Keratinocyte (primary cell): ENCODE results near the gene AGFG1. TPM values are rescaled to one million over a fixed set of nuclear protein-coding genes. Genes with fewer than 3 reads are reported as not detected.

Experiments used
- DNase-seq: peaks from one replicate; pipeline ENCODE4 v3.0.0-alpha.2; 2011; ENCODE audit warnings: low read depth, missing footprints, low spot score
- FAIRE-seq: peaks from 2 replicates; lab custom pipeline; 2011; peaks lifted over from hg19 to GRCh38; lab: Jason Lieb, UNC
- H2AFZ ChIP-seq: 2 replicates; pipeline ENCODE4 v1.6.0; 2012; ENCODE audit warnings: low read length, control low read depth, inconsistent platforms; ENCODE audit not compliant: control insufficient read depth
- H3K27ac ChIP-seq: 2 replicates; pipeline ENCODE4 v1.5.1; 2011; ENCODE audit warnings: low read length; ENCODE audit not compliant: control insufficient read depth, insufficient read depth
- H3K27me3 ChIP-seq: 3 replicates; pipeline ENCODE4 v1.6.0; 2011; ENCODE audit warnings: low read length; ENCODE audit not compliant: control insufficient read depth, insufficient read depth; ENCODE audit errors: extremely low read depth
- H3K36me3 ChIP-seq, 2 experiments: 2 replicates in 1 of 2; 3 replicates in 1 of 2; pipeline ENCODE4 v1.5.1; 2011; ENCODE audit warnings: low read length in 2 of 2, mild to moderate bottlenecking in 1 of 2; ENCODE audit not compliant: control insufficient read depth in 2 of 2, insufficient read depth in 2 of 2; ENCODE audit errors: extremely low read depth in 1 of 2
- H3K4me1 ChIP-seq: 3 replicates; pipeline ENCODE4 v1.5.1; 2011; ENCODE audit warnings: low read length; ENCODE audit not compliant: control insufficient read depth, insufficient read depth; ENCODE audit errors: extremely low read depth
- H3K4me2 ChIP-seq: 3 replicates; pipeline ENCODE4 v1.6.0; 2011; ENCODE audit warnings: low read depth, low read length; ENCODE audit not compliant: control insufficient read depth, insufficient read depth; ENCODE audit errors: extremely low read depth
- H3K4me3 ChIP-seq, 3 experiments: fragments of 200-600 bp in 1 of 3; sonication (generic) in 1 of 3; 2 replicates in 2 of 3; 3 replicates in 1 of 3; pipeline ENCODE4 v1.5.1; 2011 to 2016; ENCODE audit warnings: low read length in 3 of 3, mild to moderate bottlenecking in 3 of 3, control low read depth in 2 of 3, inconsistent platforms in 1 of 3, low read depth in 1 of 3, mixed read lengths in 1 of 3, mixed run types in 1 of 3, moderate library complexity in 1 of 3; ENCODE audit not compliant: control insufficient read depth in 2 of 3, insufficient read depth in 2 of 3; ENCODE audit errors: extremely low read depth in 1 of 3
- H3K79me2 ChIP-seq: 2 replicates; pipeline ENCODE4 v1.6.0; 2012; ENCODE audit warnings: low read length; ENCODE audit not compliant: control insufficient read depth, insufficient read depth
- H3K9ac ChIP-seq: 3 replicates; pipeline ENCODE4 v1.6.0; 2011; ENCODE audit warnings: low read length; ENCODE audit not compliant: control insufficient read depth, insufficient read depth; ENCODE audit errors: extremely low read depth
- H3K9me1 ChIP-seq: 3 replicates; pipeline ENCODE4 v1.6.0; 2011; ENCODE audit warnings: low read length; ENCODE audit not compliant: control insufficient read depth, insufficient read depth; ENCODE audit errors: extremely low read depth
- H3K9me3 ChIP-seq: 2 replicates; pipeline ENCODE4 v1.5.1; 2012; ENCODE audit warnings: low read depth, low read length; ENCODE audit not compliant: control insufficient read depth
- H4K20me1 ChIP-seq: 3 replicates; pipeline ENCODE4 v1.6.0; 2011; ENCODE audit warnings: low read length; ENCODE audit not compliant: control insufficient read depth, insufficient read depth; ENCODE audit errors: extremely low read depth
- CTCF ChIP-seq, 3 experiments: IDR thresholded peaks in 1 of 3; conservative IDR thresholded peaks in 1 of 3; optimal IDR thresholded peaks in 1 of 3; 2 replicates in 2 of 3; 3 replicates in 1 of 3; pipeline versions ENCODE3 to v1.5.1; 2011; ENCODE audit warnings: low read length in 3 of 3, mild to moderate bottlenecking in 3 of 3, moderate library complexity in 2 of 3, control low read depth in 1 of 3, inconsistent platforms in 1 of 3; ENCODE audit not compliant: insufficient read depth in 2 of 3; ENCODE audit errors: extremely low read depth in 1 of 3
- EZH2 ChIP-seq: IDR thresholded peaks from one replicate; pipeline ENCODE4 v1.6.1; 2012; ENCODE audit warnings: inconsistent platforms, mild to moderate bottlenecking, low read length, moderate library complexity
- dilution Hi-C: fragments of 300-500 bp; cut with MboI; formaldehyde crosslinking; loops from one replicate; pipeline ENCODE4 v1.7.0; 2020; ENCODE audit warnings: low sequenced_read_pairs; ENCODE audit not compliant: extremely low pct_ligation_motif_present
- polyA plus RNA-seq, 5 experiments: library from polyadenylated mRNA; depleted of rRNA in 3 of 5; stranded (reverse) in 3 of 5; stranded (forward) in 1 of 5; unstranded in 1 of 5; fragments of >200 nt; gene quantifications; 1 replicate in 1 of 5; 2 replicates in 3 of 5; 3 replicates in 1 of 5; pipeline versions ENCODE4 v1.2.1 to v1.2.3, GENCODE V29; 2011 to 2012; ENCODE audit warnings: missing spikeins in 2 of 5, low read depth in 1 of 5, low replicate concordance in 1 of 5

AGFG1 gene
- polyA plus RNA-seq, 1 donor (not counting 4 experiments of a cell fraction or from before 2014, with no cell fraction given): 111 TPM

- Histone ChIP-seq H3K27me3 (no peaks in the 10 kb centered on the region), H2AFZ (no peak overlapping the region), H3K4me3 (no peak overlapping the region), H3K9me3 (no peaks in the 10 kb centered on the region), H3K79me2 (peaks cover 91% of the 10 kb centered on the region), H3K27ac (no peak overlapping the region), H4K20me1 (peaks cover 15% of the 10 kb centered on the region), H3K9ac (no peak overlapping the region), H3K4me2 (no peak overlapping the region), H3K36me3 (no peaks in the 10 kb centered on the region), H3K9me1 (peaks cover 2% of the 10 kb centered on the region), H3K4me1 (no peaks in the 10 kb centered on the region)
- dilution Hi-C loops: no loop called here
- no peak for TF ChIP-seq EZH2
- DNase-seq (no peak), FAIRE-seq (no peak)
These were observed 25.2 kb downstream of the AGFG1 start for GRCh38 chr2:227497158-227497557.

GRCh38 chr2:227499627-227500300, 27.8 kb downstream of the AGFG1 start:
- H3K79me2 ChIP-seq: peaks cover 93% of the 10 kb centered on the region
- peaks cover 18% of the 10 kb centered on the region for H4K20me1 ChIP-seq
- H2AFZ ChIP-seq: no peak overlapping the region
- no peak overlapping the region for H3K4me2 ChIP-seq
- H3K27ac ChIP-seq: no peak overlapping the region
- peaks cover 0 to 3% of the 10 kb centered on the region in 2 experiments for H3K36me3 ChIP-seq
- no peaks in the 10 kb centered on the region for H3K27me3 ChIP-seq
- H3K9ac ChIP-seq: no peak overlapping the region
- dilution Hi-C loops: no loop called here
- no peak for FAIRE-seq
- H3K4me3 ChIP-seq: no peak overlapping the region
- no peak for DNase-seq
- no peaks in the 10 kb centered on the region for H3K9me3 ChIP-seq
- H3K9me1 ChIP-seq: peaks cover 3% of the 10 kb centered on the region
- TF ChIP-seq EZH2 (no peak), CTCF (optimal IDR thresholded peaks at IDR 0.05 in 1 of 3, IDR thresholded peaks at IDR 0.05 in 1 of 3, conservative IDR thresholded peaks at IDR 0.05 in 1 of 3; ENCODE audit: extremely low read depth in 1 of 3, insufficient read depth in 2 of 3, low read length in 3 of 3) (no peak)
- peaks cover 5% of the 10 kb centered on the region for H3K4me1 ChIP-seq

GRCh38 chr2:227500301-227500630, 28.3 kb downstream of the AGFG1 start:
- TF ChIP-seq EZH2 (no peak), CTCF (optimal IDR thresholded peaks at IDR 0.05 in 1 of 3, IDR thresholded peaks at IDR 0.05 in 1 of 3, conservative IDR thresholded peaks at IDR 0.05 in 1 of 3; ENCODE audit: extremely low read depth in 1 of 3, insufficient read depth in 2 of 3, low read length in 3 of 3) (peak in 1 of 3 experiments; percentile 24)
- Histone ChIP-seq H3K9ac (no peak overlapping the region), H3K9me3 (no peaks in the 10 kb centered on the region), H3K9me1 (peaks cover 3% of the 10 kb centered on the region), H3K27me3 (no peaks in the 10 kb centered on the region), H3K4me3 (no peak overlapping the region), H2AFZ (no peak overlapping the region), H3K4me1 (peaks cover 5% of the 10 kb centered on the region), H3K27ac (no peak overlapping the region), H3K36me3 (peaks cover 0 to 3% of the 10 kb centered on the region in 2 experiments), H3K4me2 (no peak overlapping the region), H3K79me2 (peaks cover 93% of the 10 kb centered on the region), H4K20me1 (peaks cover 18% of the 10 kb centered on the region)
- FAIRE-seq: no peak
- DNase-seq: no peak
- dilution Hi-C loops: no loop called here
